ENCODE data around the gene TULP4.
"Not testable (repeated sequence)": the region's sequence is repeated elsewhere in the genome, so short reads cannot be mapped to it uniquely, and the experiment has no call there.

TULP4 gene

GRCh38 chr6:158312165-158312564 is at the start of gene TULP4:
TSS of gene TULP4 (plus strand) at chr6:158312465. CDS start at chr6:158314017, 1,552 bp downstream.
- no peak for DNase-seq

- no peak for DNase-seq
Observed at GRCh38 chr6:158262755-158263154, 49.5 kb upstream of the TULP4 start.

GRCh38 chr6:158264180-158264579 is 48.1 kb upstream of the TULP4 start:
- no peak for DNase-seq

- no peak for DNase-seq
Observed at GRCh38 chr6:158266131-158266530, 46.1 kb upstream of the TULP4 start.

GRCh38 chr6:158268361-158269147 is 43.7 kb upstream of the TULP4 start:
- DNase-seq = no peak

- no peak for DNase-seq
Observed at GRCh38 chr6:158269657-158270056, 42.6 kb upstream of the TULP4 start.

- no peak for DNase-seq
Observed at GRCh38 chr6:158270389-158271127, 41.7 kb upstream of the TULP4 start.

- no peak for DNase-seq
Observed at GRCh38 chr6:158272324-158272723, 39.9 kb upstream of the TULP4 start.

- no peak for DNase-seq
Observed at GRCh38 chr6:158278004-158278403, 34.3 kb upstream of the TULP4 start.

GRCh38 chr6:158279615-158280014 is 32.6 kb upstream of the TULP4 start:
- no peak for DNase-seq

- no peak for DNase-seq
Observed at GRCh38 chr6:158283304-158283980, 28.8 kb upstream of the TULP4 start.

GRCh38 chr6:158284007-158284875 is 28.0 kb upstream of the TULP4 start:
- no peak for DNase-seq

GRCh38 chr6:158284876-158285655 is 27.2 kb upstream of the TULP4 start:
- no peak for DNase-seq

GRCh38 chr6:158285656-158286021 is 26.6 kb upstream of the TULP4 start:
- no peak for DNase-seq

GRCh38 chr6:158286413-158286812 is 25.9 kb upstream of the TULP4 start:
- no peak for DNase-seq

GRCh38 chr6:158287047-158287446 is 25.2 kb upstream of the TULP4 start:
- DNase-seq = no peak

GRCh38 chr6:158290040-158290439 is 22.2 kb upstream of the TULP4 start:
- DNase-seq = no peak

GRCh38 chr6:158290659-158291058 is 21.6 kb upstream of the TULP4 start:
- no peak for DNase-seq

GRCh38 chr6:158292016-158292415 is 20.2 kb upstream of the TULP4 start:
- DNase-seq = no peak

- DNase-seq = no peak
Observed at GRCh38 chr6:158293122-158293521, 19.1 kb upstream of the TULP4 start.

- not testable (repeated sequence) for DNase-seq
Observed at GRCh38 chr6:158295976-158296853, 16.1 kb upstream of the TULP4 start.
